Tibial nerve (tissue), 4 donors: ENCODE data around the gene SLC23A2.

ENCODE experiments used
- EP300 ChIP-seq, 2 donors: sonication (generic); formaldehyde crosslinking; IDR thresholded peaks; one replicate each; pipeline ENCODE4 v1.6.1; 2017; ENCODE audit warnings: antibody characterized with exemption in 2 of 2, mild to moderate bottlenecking in 1 of 2
- POLR2A ChIP-seq, 2 donors: fragments of 450-650 bp; IDR thresholded peaks; one replicate each; pipeline ENCODE4 v1.6.1; 2017; ENCODE audit warnings: antibody characterized with exemption in 2 of 2, mild to moderate bottlenecking in 2 of 2, moderate library complexity in 2 of 2
- TF ChIP-seq, protein P1 (sequence below), 5 experiments: fragments of 200-600 bp in 3 of 5; fragments of 450-650 bp in 2 of 5; sonication (generic) in 3 of 5; IDR thresholded peaks; one replicate each; pipeline ENCODE4 v1.5.1; 2016 to 2019; ENCODE audit warnings: antibody characterized with exemption in 5 of 5, mild to moderate bottlenecking in 3 of 5, moderate library complexity in 2 of 5

DNA sequence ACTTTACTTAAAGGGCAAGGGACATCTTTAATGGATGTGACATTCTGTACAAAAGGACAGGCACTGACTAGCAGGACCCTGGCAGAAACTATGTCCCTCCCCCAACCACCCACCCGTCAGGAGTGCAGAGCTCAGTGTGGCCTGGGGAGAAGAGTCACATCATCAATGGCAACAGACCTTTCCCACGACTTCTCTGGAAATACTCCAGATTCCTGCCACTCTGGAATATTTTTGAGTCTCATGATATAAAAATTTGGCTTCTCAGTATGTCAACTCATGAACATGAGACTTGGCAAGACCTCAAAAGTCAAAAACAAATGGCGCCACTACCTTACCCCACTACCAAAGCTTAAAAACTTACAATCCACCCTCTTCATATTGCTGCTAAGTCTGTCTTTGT is 118.3 kb downstream of the SLC23A2 start:
- TF ChIP-seq, protein P1, sequence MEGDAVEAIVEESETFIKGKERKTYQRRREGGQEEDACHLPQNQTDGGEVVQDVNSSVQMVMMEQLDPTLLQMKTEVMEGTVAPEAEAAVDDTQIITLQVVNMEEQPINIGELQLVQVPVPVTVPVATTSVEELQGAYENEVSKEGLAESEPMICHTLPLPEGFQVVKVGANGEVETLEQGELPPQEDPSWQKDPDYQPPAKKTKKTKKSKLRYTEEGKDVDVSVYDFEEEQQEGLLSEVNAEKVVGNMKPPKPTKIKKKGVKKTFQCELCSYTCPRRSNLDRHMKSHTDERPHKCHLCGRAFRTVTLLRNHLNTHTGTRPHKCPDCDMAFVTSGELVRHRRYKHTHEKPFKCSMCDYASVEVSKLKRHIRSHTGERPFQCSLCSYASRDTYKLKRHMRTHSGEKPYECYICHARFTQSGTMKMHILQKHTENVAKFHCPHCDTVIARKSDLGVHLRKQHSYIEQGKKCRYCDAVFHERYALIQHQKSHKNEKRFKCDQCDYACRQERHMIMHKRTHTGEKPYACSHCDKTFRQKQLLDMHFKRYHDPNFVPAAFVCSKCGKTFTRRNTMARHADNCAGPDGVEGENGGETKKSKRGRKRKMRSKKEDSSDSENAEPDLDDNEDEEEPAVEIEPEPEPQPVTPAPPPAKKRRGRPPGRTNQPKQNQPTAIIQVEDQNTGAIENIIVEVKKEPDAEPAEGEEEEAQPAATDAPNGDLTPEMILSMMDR (IDR thresholded peaks at IDR 0.05), result no peak
- TF ChIP-seq EP300 (IDR thresholded peaks at IDR 0.05) (no peak), POLR2A (IDR thresholded peaks at IDR 0.05) (no peak)
